ENCODE measurements around the gene LCTL.

DNA sequence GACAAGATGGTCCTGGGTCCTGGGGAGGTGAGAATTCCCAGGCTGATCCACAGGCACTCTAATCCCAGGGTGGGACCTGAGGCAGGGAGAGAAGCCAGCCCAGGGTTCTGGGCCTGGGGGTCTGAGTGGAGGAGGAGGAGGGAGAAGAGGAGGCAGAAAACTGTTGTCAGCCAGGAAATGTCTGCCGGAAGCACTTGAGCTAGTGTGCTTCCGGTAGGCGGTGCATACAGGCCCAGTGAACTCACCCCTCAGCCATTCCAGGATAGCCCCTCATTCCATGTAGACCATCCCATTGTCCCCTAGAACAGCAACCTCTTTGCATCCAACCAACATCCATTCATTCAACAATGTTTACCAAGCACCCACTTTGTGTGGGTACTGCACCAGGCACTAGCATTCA lies 47.9 kb upstream of the LCTL start:
- TF ChIP-seq, protein P1, sequence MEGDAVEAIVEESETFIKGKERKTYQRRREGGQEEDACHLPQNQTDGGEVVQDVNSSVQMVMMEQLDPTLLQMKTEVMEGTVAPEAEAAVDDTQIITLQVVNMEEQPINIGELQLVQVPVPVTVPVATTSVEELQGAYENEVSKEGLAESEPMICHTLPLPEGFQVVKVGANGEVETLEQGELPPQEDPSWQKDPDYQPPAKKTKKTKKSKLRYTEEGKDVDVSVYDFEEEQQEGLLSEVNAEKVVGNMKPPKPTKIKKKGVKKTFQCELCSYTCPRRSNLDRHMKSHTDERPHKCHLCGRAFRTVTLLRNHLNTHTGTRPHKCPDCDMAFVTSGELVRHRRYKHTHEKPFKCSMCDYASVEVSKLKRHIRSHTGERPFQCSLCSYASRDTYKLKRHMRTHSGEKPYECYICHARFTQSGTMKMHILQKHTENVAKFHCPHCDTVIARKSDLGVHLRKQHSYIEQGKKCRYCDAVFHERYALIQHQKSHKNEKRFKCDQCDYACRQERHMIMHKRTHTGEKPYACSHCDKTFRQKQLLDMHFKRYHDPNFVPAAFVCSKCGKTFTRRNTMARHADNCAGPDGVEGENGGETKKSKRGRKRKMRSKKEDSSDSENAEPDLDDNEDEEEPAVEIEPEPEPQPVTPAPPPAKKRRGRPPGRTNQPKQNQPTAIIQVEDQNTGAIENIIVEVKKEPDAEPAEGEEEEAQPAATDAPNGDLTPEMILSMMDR (IDR thresholded peaks at IDR 0.05) = no peak
- TF ChIP-seq POLR2A (IDR thresholded peaks at IDR 0.05) = no peak

Data from testis (tissue), 2 donors.